CD14-positive monocyte (primary cell): ENCODE data around the gene SPTB. TPM values are rescaled to one million over a fixed set of nuclear protein-coding genes. Genes with fewer than 3 reads are reported as not detected.

Experiments
- DNase-seq, 3 donors: peaks; one replicate each; pipeline ENCODE4 v3.0.0-alpha.2; 2011 to 2022
- H2AFZ ChIP-seq: 2 replicates; pipeline ENCODE4 v1.6.0; 2012; ENCODE audit warnings: mild to moderate bottlenecking, low read depth, low read length, inconsistent platforms; ENCODE audit not compliant: insufficient read depth, poor library complexity, severe bottlenecking
- H3K27ac ChIP-seq, 2 donors: 1 replicate in 1 of 2; 2 replicates in 1 of 2; pipeline ENCODE4 v1.5.1; 2012 to 2013; ENCODE audit warnings: low read length in 2 of 2, control low read depth in 1 of 2, inconsistent platforms in 1 of 2, low read depth in 1 of 2, mild to moderate bottlenecking in 1 of 2
- H3K27me3 ChIP-seq, 2 donors: one replicate each; pipeline versions ENCODE4 v1.6.0 to v1.6.1; 2011 to 2013; ENCODE audit warnings: low read length in 2 of 2; ENCODE audit not compliant: control insufficient read depth in 2 of 2, insufficient read depth in 2 of 2
- H3K36me3 ChIP-seq, 2 donors: replicated peaks in 1 of 2; 1 replicate in 1 of 2; 2 replicates in 1 of 2; pipeline versions ENCODE4 v1.5.1 to v1.6.1; 2012 to 2013; ENCODE audit warnings: low read length in 2 of 2, control low read depth in 1 of 2, inconsistent platforms in 1 of 2, mild to moderate bottlenecking in 1 of 2; ENCODE audit not compliant: insufficient read depth in 2 of 2, control insufficient read depth in 1 of 2
- H3K4me1 ChIP-seq, 2 donors: 1 replicate in 1 of 2; 2 replicates in 1 of 2; pipeline versions ENCODE4 v1.5.1 to v1.6.1; 2012 to 2013; ENCODE audit warnings: low read length in 2 of 2, control low read depth in 1 of 2, inconsistent platforms in 1 of 2, mild to moderate bottlenecking in 1 of 2, moderate library complexity in 1 of 2; ENCODE audit not compliant: insufficient read depth in 2 of 2, control insufficient read depth in 1 of 2
- H3K4me2 ChIP-seq: replicated peaks from 2 replicates; pipeline ENCODE3; 2012; ENCODE audit warnings: low read length, moderate library complexity, mild to moderate bottlenecking; ENCODE audit not compliant: poor library complexity, severe bottlenecking; ENCODE audit errors: extremely low read depth
- H3K4me3 ChIP-seq, 3 experiments: fragments of 200-600 bp in 1 of 3; sonication (generic) in 1 of 3; replicated peaks in 1 of 3; 1 replicate in 2 of 3; 2 replicates in 1 of 3; pipeline ENCODE4 v1.5.1; 2011 to 2013; ENCODE audit warnings: low read length in 3 of 3, mild to moderate bottlenecking in 3 of 3, control low read depth in 2 of 3, low read depth in 2 of 3, inconsistent platforms in 1 of 3, moderate library complexity in 1 of 3
- H3K79me2 ChIP-seq: 2 replicates; pipeline ENCODE4 v1.6.0; 2012; ENCODE audit warnings: mild to moderate bottlenecking, control low read depth, inconsistent platforms, low read length, moderate library complexity; ENCODE audit not compliant: insufficient read depth
- H3K9ac ChIP-seq: 2 replicates; pipeline ENCODE4 v1.6.0; 2017; ENCODE audit warnings: low read length, mild to moderate bottlenecking; ENCODE audit not compliant: insufficient read depth, poor library complexity, severe bottlenecking
- H3K9me3 ChIP-seq, 2 donors: replicated peaks in 1 of 2; 1 replicate in 1 of 2; 2 replicates in 1 of 2; pipeline versions ENCODE4 v1.5.1 to v1.6.1; 2012 to 2013; ENCODE audit warnings: low read length in 2 of 2, control low read depth in 1 of 2; ENCODE audit not compliant: control insufficient read depth in 1 of 2, insufficient read depth in 1 of 2
- H4K20me1 ChIP-seq: 2 replicates; pipeline ENCODE4 v1.6.0; 2012; ENCODE audit warnings: mild to moderate bottlenecking, low read length, control low read depth, moderate library complexity; ENCODE audit not compliant: insufficient read depth
- H3K27ac Mint-ChIP-seq, 7 donors: one replicate each; pipeline ENCODE4 v1.8.0; 2020; ENCODE audit warnings: mild to moderate bottlenecking in 7 of 7, mixed read lengths in 7 of 7, moderate library complexity in 6 of 7, inconsistent platforms in 2 of 7
- H3K27me3 Mint-ChIP-seq, 3 donors: one replicate each; pipeline ENCODE4 v1.8.0; 2021 to 2022; ENCODE audit warnings: low read depth in 3 of 3, mild to moderate bottlenecking in 3 of 3, mixed read lengths in 3 of 3, moderate library complexity in 3 of 3, inconsistent platforms in 1 of 3
- H3K36me3 Mint-ChIP-seq, 2 donors: one replicate each; pipeline ENCODE4 v1.8.0; 2020; ENCODE audit warnings: mixed read lengths in 2 of 2, inconsistent platforms in 1 of 2, mild to moderate bottlenecking in 1 of 2
- H3K4me1 Mint-ChIP-seq: one replicate; pipeline ENCODE4 v1.8.0; 2020; ENCODE audit warnings: mild to moderate bottlenecking, mixed read lengths
- H3K4me3 Mint-ChIP-seq, 2 donors: one replicate each; pipeline ENCODE4 v1.8.0; 2020; ENCODE audit warnings: mild to moderate bottlenecking in 2 of 2, mixed read lengths in 2 of 2, moderate library complexity in 1 of 2
- H3K9me3 Mint-ChIP-seq, 7 donors: one replicate each; pipeline ENCODE4 v1.8.0; 2020 to 2022; ENCODE audit warnings: mixed read lengths in 7 of 7, mild to moderate bottlenecking in 6 of 7, moderate library complexity in 6 of 7, inconsistent platforms in 2 of 7
- WGBS: methylation state at CpG from one replicate; pipeline ENCODE4 v1.1.5; 2013; ENCODE audit warnings: missing lambda C conversion rate; ENCODE audit not compliant: insufficient coverage; 5-methylcytosine and 5-hydroxymethylcytosine counted together
- intact Hi-C, 2 donors: fragments of 100-400 bp; cut with micrococcal nuclease; formaldehyde crosslinking; loops; one replicate each; pipeline versions ENCODE4 v1.15.0 to v1.15.1; 2023
- polyA plus RNA-seq, 3 donors: library from polyadenylated mRNA; depleted of rRNA in 1 of 3; unstranded in 2 of 3; stranded (reverse) in 1 of 3; fragments of 300-500 nt in 2 of 3; fragments of >200 nt in 1 of 3; fragmentation: Illumina TruSeq in 2 of 3; gene quantifications; 1 replicate in 2 of 3; 2 replicates in 1 of 3; pipeline ENCODE4 v1.2.3, GENCODE V29; 2012 to 2021
- TF ChIP-seq, protein P1 (sequence below): fragments of 200-600 bp; IDR thresholded peaks from one replicate; pipeline ENCODE4 v1.8.0; 2022; ENCODE audit warnings: antibody characterized with exemption, mild to moderate bottlenecking

SPTB gene
- polyA plus RNA-seq, 3 donors: not detected

DNA sequence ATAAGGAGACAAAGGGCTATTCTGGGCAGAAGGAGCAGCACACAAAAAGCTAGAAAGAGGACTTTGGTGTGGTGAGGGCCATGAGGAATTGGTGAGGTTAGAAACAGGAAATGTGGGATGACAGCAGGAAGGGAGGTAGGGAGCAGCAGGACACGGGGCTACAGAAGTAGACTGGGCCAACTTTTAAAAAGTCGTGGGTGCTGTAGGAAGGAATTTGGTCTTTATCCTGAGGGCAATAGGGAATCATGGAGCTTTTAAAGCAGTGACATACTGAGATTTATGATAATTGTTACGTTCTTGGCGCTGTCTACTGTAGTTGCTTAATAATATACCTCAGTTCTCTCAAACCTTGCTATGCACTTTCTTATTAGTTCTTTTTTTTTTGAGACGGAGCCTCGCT, 26.3 kb upstream of the SPTB start:
- H3K27ac Mint-ChIP-seq: peak overlapping the region in 5 of 7 donors; percentile 0 to 46 (median 20)
- no peak overlapping the region for H3K4me2 ChIP-seq

DNA sequence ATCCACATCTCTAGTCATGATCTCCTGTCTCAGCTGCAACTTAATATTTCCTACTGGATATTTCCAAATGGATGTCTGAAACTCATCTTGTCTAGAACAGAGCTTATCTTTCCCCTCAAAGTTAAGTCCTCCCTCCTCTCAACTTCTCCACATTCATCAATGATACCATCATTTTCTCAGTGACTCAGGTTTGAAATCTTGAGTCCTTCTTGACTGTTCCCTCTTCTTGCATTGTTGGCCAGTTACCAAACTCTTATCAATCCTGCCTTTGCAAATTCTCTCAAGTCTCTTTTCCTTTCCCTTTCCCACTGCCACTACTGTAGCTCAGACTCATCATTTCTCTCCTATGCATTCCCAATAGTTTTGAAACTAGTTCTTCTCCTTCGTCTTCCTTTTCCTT, 20.3 kb upstream of the SPTB start:
- Mint-ChIP-seq H3K27ac (no peak overlapping the region), H3K36me3 (no peaks in the 10 kb centered on the region), H3K4me1 (no peaks in the 10 kb centered on the region), H3K27me3 (peaks cover 9 to 23% (median 12%) of the 10 kb centered on the region in 3 donors), H3K4me3 (no peak overlapping the region), H3K9me3 (peaks cover 0 to 4% (median 0%) of the 10 kb centered on the region in 7 donors)
- no peaks in the 10 kb centered on the region for H3K4me1 ChIP-seq
- no peak overlapping the region for H2AFZ ChIP-seq
- H3K79me2 ChIP-seq: no peaks in the 10 kb centered on the region
- H3K9me3 ChIP-seq: no peaks in the 10 kb centered on the region
- no peak overlapping the region for H3K4me3 ChIP-seq
- H3K27ac ChIP-seq: no peak overlapping the region
- H4K20me1 ChIP-seq: no peaks in the 10 kb centered on the region
- no CpG with 5 or more reads among the region's 1 CpG for WGBS
- TF ChIP-seq, protein P1, sequence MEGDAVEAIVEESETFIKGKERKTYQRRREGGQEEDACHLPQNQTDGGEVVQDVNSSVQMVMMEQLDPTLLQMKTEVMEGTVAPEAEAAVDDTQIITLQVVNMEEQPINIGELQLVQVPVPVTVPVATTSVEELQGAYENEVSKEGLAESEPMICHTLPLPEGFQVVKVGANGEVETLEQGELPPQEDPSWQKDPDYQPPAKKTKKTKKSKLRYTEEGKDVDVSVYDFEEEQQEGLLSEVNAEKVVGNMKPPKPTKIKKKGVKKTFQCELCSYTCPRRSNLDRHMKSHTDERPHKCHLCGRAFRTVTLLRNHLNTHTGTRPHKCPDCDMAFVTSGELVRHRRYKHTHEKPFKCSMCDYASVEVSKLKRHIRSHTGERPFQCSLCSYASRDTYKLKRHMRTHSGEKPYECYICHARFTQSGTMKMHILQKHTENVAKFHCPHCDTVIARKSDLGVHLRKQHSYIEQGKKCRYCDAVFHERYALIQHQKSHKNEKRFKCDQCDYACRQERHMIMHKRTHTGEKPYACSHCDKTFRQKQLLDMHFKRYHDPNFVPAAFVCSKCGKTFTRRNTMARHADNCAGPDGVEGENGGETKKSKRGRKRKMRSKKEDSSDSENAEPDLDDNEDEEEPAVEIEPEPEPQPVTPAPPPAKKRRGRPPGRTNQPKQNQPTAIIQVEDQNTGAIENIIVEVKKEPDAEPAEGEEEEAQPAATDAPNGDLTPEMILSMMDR: no peak
- H3K9ac ChIP-seq: no peak overlapping the region
- H3K36me3 ChIP-seq: no peaks in the 10 kb centered on the region
- peaks cover 0 to 7% of the 10 kb centered on the region in 2 donors for H3K27me3 ChIP-seq
- H3K4me2 ChIP-seq: no peak overlapping the region
- DNase-seq: no peak
- intact Hi-C loops: no loop called here

More for the DNA sequence above, 26.3 kb upstream of the SPTB start:
- Histone ChIP-seq H2AFZ (no peak overlapping the region), H3K27me3 (no peaks in the 10 kb centered on the region), H3K4me1 (peaks cover 11 to 14% of the 10 kb centered on the region in 2 donors), H3K36me3 (no peaks in the 10 kb centered on the region), H3K27ac (no peak overlapping the region), H3K4me3 (no peak overlapping the region), H3K79me2 (no peaks in the 10 kb centered on the region), H4K20me1 (no peaks in the 10 kb centered on the region), H3K9me3 (no peaks in the 10 kb centered on the region), H3K9ac (no peak overlapping the region)
- peak in 1 of 3 donors; percentile 9 for DNase-seq
- WGBS: 40% methylated on average over 2 of the region's 6 CpGs
- peaks cover 14% of the 10 kb centered on the region for H3K4me1 Mint-ChIP-seq
- intact Hi-C loops: no loop called here
- H3K4me3 Mint-ChIP-seq: no peak overlapping the region
- H3K36me3 Mint-ChIP-seq: no peaks in the 10 kb centered on the region
- TF ChIP-seq, protein P1: no peak
- H3K9me3 Mint-ChIP-seq: peaks cover 0 to 5% (median 0%) of the 10 kb centered on the region in 7 donors
- H3K27me3 Mint-ChIP-seq: peaks cover 4 to 10% (median 4%) of the 10 kb centered on the region in 3 donors
